GM18951 (cell line): Measurements from ENCODE around the gene ELL3.
"Not testable (repeated sequence)": the region's sequence is repeated elsewhere in the genome, so short reads cannot be mapped to it uniquely, and the experiment has no call there.

Experiments
- POLR2A ChIP-seq: IDR thresholded peaks from 4 replicates; pipeline ENCODE4 v1.6.1; 2011; ENCODE audit warnings: mild to moderate bottlenecking; ENCODE audit not compliant: insufficient read length, insufficient read depth; ENCODE audit errors: extremely low read depth
- in situ Hi-C: fragments of 300-500 bp; cut with MboI; formaldehyde crosslinking; loops from one replicate; pipeline ENCODE4 v1.12.0; 2022; ENCODE audit warnings: low sequenced_read_pairs, mixed read lengths, inconsistent platforms; ENCODE audit not compliant: unreplicated experiment

Gene ELL3, protein sequence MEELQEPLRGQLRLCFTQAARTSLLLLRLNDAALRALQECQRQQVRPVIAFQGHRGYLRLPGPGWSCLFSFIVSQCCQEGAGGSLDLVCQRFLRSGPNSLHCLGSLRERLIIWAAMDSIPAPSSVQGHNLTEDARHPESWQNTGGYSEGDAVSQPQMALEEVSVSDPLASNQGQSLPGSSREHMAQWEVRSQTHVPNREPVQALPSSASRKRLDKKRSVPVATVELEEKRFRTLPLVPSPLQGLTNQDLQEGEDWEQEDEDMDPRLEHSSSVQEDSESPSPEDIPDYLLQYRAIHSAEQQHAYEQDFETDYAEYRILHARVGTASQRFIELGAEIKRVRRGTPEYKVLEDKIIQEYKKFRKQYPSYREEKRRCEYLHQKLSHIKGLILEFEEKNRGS

DNA sequence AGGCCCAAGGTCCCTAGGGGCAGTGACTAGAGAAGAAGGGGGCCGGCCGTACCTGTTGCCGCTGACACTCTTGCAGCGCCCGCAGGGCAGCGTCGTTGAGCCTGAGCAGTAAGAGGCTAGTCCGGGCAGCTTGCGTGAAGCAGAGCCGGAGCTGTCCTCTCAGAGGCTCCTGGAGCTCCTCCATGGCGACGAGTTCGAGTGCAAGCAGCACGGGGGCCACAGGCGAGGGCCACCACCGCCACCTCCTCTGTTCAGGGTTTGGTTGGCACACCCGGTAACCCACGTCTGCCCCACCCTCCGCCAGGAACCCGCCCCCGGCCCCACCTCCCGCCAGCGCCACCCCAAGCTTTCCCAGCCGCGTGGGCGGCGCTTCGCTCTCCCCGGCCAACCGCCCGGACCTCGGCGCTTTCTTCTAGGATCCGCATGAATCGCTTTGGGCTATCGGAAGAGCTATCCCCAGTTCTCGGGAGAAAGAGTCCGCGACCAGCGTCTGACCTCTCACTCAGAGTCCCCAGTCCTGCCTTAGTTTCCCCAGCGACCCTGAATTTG, at the start of gene ELL3:
ELL3 (minus strand) TSS at position 249 of the 549 bp plus-strand sequence; CDS start at position 184, 65 bp downstream.
- in situ Hi-C loops = no loop called here
- peak; percentile 41 for TF ChIP-seq POLR2A

DNA sequence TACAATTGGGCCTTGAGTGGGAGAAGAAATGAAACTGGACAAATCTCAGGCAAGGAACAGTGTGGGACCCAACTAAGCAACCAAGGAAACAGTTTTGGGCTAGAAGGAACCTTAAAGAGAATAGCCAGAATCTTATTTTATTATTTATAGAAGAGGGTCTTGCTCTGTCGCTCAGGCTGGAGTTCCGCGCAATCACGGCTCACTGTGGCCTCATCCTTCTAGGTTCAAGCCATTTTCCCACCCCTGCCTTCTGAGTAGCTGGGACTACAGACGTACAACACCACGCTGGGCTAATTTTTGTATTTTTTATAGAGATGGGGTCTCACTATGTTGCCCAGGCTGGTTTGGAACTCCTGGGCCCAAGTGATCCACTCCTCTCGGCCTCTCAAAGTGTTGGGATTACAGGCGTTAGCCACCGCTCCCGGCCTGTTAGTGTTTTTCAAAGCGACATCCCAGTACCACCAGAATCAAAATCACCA, 49.3 kb upstream of the ELL3 start:
- in situ Hi-C loops = no loop called here
- no peak for TF ChIP-seq POLR2A

DNA sequence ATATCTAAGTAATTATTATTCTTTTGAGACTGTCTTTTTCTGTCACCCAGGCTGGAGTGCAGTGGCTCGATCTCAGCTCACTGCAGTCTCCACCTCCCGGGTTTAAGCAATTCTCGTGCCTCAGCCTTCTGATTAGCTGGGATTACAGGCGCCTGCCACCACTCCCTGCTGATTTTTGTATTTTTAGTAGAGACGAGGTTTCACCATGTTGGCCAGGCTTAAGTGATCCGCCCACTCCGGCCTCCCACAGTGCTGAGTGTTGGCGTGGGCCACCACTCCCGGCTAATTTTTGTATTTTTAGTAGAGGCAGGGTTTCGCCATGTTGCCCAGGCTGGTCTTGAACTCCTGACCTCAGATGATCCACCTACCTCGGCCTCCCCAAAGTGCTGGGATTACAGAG, 48.5 kb upstream of the ELL3 start:
- in situ Hi-C loops = not testable (repeated sequence)

DNA sequence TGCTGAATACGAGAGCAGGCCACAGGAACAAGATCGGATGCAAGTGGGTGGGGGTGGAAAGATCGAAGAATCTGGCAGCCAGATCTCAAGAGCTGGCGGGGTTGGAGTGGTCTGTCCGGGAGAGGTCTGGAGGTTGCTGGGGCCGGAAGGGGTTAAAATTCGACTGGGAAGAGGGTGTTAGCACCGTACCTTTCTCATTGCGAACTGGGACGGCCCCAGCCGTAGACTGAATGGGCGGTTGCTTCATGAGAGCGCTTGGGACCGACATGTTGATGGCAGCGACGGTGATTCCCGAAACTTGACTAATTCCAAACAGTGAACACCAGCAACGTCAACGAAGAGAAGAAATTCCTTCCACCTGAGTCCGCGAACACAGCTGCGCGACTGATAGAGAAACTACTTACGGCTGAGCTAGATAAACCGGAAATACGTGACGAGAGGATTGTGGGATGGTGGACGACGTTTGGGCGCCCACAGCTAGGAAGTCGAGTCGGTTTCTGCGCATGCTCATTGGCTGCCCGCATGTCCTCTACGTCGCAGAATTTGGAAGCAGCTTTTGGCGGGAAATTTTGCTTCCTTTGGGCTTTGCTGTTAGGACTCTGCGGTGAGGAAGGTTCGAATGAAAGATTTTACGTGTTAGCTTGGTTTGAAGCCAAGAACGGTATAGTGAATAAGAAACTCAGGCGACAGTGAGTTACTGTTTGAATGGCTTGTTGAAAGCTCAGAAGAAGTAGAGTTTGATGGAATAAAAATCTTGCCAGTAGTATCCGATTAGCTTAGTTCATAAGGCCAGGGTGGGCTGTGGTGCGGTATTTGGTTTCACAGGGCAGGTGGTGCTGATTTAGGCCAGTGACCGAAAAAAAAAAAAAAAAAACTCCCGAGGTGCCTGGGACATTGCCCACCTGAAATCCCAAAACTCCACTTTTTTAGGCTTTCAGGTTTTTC, 47.8 kb upstream of the ELL3 start, which contains the start of gene MFAP1:
MFAP1 (minus strand) TSS at position 389 of the 945 bp plus-strand sequence; CDS start at position 268, 121 bp downstream.
- TF ChIP-seq POLR2A = peak; percentile 90
- in situ Hi-C loops = no loop called here

DNA sequence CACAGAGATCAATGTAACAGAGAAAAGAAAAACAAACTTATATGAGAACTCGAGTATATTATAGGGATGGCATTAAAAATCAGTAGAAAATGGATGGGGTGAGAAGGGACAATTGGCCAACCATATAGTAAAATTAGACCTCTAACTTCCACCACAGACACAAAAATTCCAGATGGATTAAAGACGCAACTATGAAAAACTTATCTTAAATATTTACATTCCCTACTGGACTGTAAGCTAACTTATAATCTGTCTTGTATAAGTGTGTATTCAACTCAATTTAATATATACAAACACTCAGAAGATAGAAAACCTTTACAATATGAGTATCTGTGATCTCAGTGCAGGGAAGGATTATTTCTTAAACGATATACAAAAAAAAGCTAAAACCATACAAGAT, 44.7 kb upstream of the ELL3 start:
- no peak for TF ChIP-seq POLR2A
- in situ Hi-C loops = no loop called here

DNA sequence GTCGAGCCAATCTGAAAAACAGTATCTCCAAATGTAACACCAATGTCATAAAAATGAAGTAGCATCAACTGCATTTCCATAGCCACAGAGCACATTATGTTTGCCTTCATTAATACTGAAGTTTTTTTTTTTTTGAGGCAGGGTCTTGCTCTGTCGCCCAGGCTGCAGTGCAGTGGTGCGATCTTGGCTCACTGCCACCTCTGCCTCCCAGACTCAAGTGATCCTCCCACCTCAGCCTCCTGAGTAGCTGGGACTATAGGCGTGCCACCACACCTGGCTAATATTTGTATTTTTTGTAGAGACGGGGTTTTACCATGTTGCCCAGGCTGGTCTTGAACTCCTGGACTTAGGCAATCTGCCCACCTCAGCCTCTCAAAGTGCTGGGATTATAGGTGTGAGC, 38.3 kb upstream of the ELL3 start:
- in situ Hi-C loops = not testable (repeated sequence)

DNA sequence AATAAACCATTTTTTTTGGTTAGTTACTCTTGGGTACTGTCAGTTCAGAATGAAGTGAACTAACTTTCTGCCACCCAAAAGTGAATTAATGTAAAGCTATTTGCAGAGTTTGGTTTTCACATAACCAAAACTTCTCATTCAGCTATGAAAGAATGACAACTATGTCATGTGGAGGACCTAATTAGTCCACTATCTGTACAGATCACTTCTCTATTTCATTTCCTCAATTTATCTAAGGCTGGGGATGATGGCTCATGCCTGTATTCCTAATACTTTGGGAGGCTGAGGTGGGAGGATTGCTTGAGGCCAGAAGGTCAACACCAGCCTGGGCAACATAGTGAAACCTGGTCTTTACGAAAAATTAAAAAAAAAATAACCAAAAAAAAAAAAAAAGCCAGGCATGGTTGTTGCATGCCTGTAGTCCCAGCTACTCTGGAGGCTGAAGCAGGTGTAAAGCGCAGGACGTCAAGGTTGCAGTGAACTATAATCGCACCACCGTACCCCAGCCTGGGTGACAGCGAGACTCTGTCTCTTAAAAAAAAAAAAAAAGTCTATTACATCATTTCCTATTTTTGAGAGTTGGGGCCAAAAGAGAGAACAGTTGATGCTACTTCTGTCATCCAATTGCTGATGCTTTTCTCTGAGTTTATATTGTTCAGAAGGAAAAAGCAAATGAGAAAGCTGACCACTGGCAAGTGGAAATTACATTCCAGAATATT, 32.4 kb upstream of the ELL3 start:
- in situ Hi-C loops = no loop called here
- TF ChIP-seq POLR2A = no peak

DNA sequence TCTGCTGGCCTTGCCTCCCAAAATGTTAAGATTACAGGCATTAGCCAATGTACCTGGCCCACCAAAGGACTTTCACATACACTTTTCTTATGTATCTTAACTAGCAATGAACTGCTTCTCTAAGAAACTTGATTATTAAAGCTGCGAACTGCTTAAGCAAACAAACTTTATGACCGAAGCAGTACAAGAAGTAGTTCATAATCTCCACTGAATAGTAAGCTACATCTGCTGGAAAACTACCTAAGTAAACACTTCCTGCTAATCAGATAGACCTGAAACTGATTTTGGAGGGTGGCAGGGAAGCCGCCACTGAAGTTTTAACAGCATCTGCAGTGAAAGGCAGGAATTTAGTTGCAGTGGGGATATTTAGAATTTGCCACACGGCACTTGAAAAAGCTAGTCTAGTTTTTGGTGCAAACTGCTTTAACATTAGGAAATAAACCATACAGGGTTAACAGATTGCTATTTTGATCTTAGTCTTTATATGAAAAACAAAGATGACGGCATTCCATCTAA, 31.7 kb upstream of the ELL3 start:
- TF ChIP-seq POLR2A = no peak
- in situ Hi-C loops = no loop called here

DNA sequence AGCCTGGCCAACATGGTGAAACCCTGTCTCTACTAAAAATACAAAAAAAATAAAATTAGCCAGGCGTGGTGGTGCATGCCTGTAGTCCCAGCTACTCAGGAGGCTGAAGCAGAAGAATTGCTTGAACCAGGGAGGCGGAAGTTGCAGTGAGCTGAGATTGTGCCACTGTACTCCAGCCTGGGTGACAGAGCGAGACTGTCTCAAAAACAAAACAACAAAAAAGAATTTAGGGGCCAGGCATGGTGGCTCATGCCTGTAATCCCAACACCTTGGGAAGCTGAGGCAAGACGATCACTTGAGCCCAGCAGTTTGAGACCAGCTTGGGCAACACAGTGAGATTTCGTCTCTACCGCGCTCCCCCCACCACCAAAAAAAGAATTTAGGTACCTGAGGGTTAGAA, 25.9 kb upstream of the ELL3 start:
- in situ Hi-C loops = not testable (repeated sequence)

DNA sequence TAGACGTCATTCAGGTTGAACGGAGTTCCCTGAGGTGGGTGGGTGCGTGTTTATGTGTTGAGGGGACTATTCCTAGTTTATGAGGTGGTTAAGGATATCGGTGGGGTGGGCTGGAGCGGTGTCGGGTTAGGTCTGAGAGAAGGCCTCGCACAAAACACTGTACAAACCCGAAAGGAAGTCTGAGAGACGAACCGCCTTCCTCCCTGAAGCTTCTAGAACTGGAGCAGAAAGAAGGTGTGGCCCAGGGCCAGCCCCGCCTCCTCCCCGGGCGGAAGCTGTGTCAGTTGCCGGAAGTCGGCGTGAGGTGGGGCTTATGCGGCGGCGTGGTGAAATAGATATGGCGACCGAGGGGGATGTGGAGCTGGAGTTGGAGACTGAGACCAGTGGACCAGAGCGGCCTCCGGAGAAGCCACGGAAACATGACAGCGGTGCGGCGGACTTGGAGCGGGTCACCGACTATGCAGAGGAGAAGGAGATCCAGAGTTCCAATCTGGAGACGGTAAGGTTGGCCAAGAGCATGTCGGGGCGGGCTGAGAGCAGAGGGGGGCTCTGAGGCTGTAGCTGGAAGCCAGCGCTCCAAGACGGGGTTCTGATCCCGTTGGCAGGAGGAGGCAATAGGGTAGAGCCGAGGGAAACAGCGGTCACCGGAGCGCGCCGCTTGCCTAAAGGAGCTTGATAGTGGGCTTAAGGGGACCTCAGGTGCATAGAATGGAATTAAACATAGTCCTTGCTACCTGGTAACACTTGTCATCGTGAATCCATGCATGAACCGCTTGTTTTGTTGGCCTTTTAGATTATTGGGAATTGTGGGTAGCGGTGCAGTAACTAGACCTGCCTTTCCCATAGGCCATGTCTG, 23.7 kb upstream of the ELL3 start, which contains the start of gene HYPK:
HYPK (plus strand) TSS at position 314 of the 856 bp plus-strand sequence; CDS start at position 338, 24 bp downstream.
- TF ChIP-seq POLR2A = peak; percentile 78
- in situ Hi-C loops = no loop called here

DNA sequence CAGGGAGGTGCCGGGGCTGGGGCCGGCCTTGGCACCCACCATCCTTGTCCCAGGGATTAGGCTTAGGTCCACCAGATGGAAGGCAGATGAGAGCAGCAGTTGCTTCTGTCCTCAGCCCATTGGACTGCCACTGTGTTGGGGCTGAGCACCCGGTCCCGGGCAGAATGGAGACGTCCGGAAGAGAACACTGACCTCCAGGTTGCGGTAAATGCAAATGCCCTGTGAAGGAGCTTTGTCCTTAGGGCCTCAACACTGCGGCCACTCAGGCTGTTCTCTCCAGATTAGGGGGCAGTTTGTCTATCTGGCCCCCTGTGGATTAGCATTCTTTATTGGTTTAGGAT, 23.1 kb upstream of the ELL3 start, which contains the start of gene SERINC4:
SERINC4 (minus strand) TSS at position 276 of the 341 bp plus-strand sequence; CDS start at position 42, 234 bp downstream.
- TF ChIP-seq POLR2A = no peak
- in situ Hi-C loops = no loop called here
